Ovary (tissue), 10 donors: ENCODE data around the gene UBA52. TPM values are rescaled to one million over a fixed set of nuclear protein-coding genes. Genes with fewer than 3 reads are reported as not detected.
"Not testable (repeated sequence)": the region's sequence is repeated elsewhere in the genome, so short reads cannot be mapped to it uniquely, and the experiment has no call there.

ENCODE experiments used
- DNase-seq, 5 donors: peaks; one replicate each; pipeline ENCODE4 v3.0.0-alpha.2; 2019 to 2020
- H3K27ac ChIP-seq, 2 donors: fragments of 200-600 bp; one replicate each; pipeline versions ENCODE4 v1.5.1 to v1.8.0; 2019 to 2022
- H3K27me3 ChIP-seq: fragments of 200-600 bp; one replicate; pipeline ENCODE4 v1.8.0; 2022
- H3K36me3 ChIP-seq: fragments of 200-600 bp; sonication (generic); one replicate; pipeline ENCODE4 v1.5.1; 2019
- H3K4me1 ChIP-seq: one replicate; pipeline ENCODE4 v1.8.1; 2013; ENCODE audit warnings: mild to moderate bottlenecking, moderate library complexity; ENCODE audit not compliant: insufficient read depth
- H3K4me3 ChIP-seq: fragments of 200-600 bp; sonication (generic); one replicate; pipeline ENCODE4 v1.5.1; 2017
- H3K9me3 ChIP-seq, 2 donors: fragments of 200-600 bp in 1 of 2; sonication (generic) in 1 of 2; one replicate each; pipeline versions ENCODE4 v1.5.1 to v1.8.1; 2013 to 2019; ENCODE audit warnings: mild to moderate bottlenecking in 1 of 2, moderate library complexity in 1 of 2
- CTCF ChIP-seq, 3 donors: fragments of 450-650 bp in 2 of 3; fragments of 200-600 bp in 1 of 3; IDR thresholded peaks; one replicate each; pipeline versions ENCODE4 v1.5.1 to v1.8.0; 2016 to 2022; ENCODE audit warnings: antibody characterized with exemption in 3 of 3, mild to moderate bottlenecking in 1 of 3
- EP300 ChIP-seq: sonication (generic); formaldehyde crosslinking; IDR thresholded peaks from one replicate; pipeline ENCODE4 v1.6.1; 2017; ENCODE audit warnings: antibody characterized with exemption
- POLR2A ChIP-seq: fragments of 450-650 bp; IDR thresholded peaks from one replicate; pipeline ENCODE4 v1.6.1; 2017; ENCODE audit warnings: antibody characterized with exemption, mild to moderate bottlenecking, moderate library complexity
- WGBS, 3 donors: extraction: QIAGEN DNeasy Blood & Tissue Kit in 1 of 3; methylation state at CpG; one replicate each; pipeline versions ENCODE4 v1.1.5 to v1.1.7; 2013 to 2017; 5-methylcytosine and 5-hydroxymethylcytosine counted together
- intact Hi-C, 4 donors: fragments of 100-400 bp; cut with DNase I; formaldehyde crosslinking; loops; one replicate each; pipeline versions ENCODE4 v1.11.0 to v1.15.1; 2022 to 2023
- long read RNA-seq, 3 donors: library from polyadenylated mRNA in 2 of 3; unstranded in 2 of 3; transcript quantifications; one replicate each; pipeline ENCODE4 v2.0.0 and lab custom pipeline, GENCODE V29; 2021 to 2026
- polyA plus RNA-seq, 2 donors: library from polyadenylated mRNA; stranded (reverse); fragments of 200-250 nt in 1 of 2; fragments of 350-450 nt in 1 of 2; fragmentation: Illumina TruSeq in 1 of 2; extraction: RNeasy Lipid Tissue Mini Kit (QIAGEN cat#74804) in 1 of 2; gene quantifications; one replicate each; pipeline ENCODE4 v1.2.3, GENCODE V29; 2013 to 2014
- total RNA-seq, 7 donors: library from RNA; depleted of rRNA in 2 of 7; stranded (reverse); fragments of >200 nt in 2 of 7; fragmentation: NEBNext Ultra II Directional in 3 of 7; extraction: Animal tissue kit (Norgen Biotek cat#: 25700) in 3 of 7; gene quantifications; one replicate each; pipeline versions ENCODE4 v1.1.0 to v1.2.4, GENCODE V29; 2016 to 2023
- donor health status: DM: no; HTN: no; CAD: no; lungs with moderate emphysema.
- donor health status: DM: no; HTN: no; CAD: no.
- donor health status: Bipolar disorder and iron deficiency.
- donor health status: DM: yes; HTN: yes; CAD: no.
- donor health status: DM: no; HTN: no; CAD: no.
- donor health status: DM: yes; HTN: yes; CAD: no.

Gene UBA52
- 1,000 to 10,000 TPM; 1,269 to 1,882 (median 1,382) TPM for total RNA-seq
- 1,000 to 10,000 TPM; 1,409 to 1,581 TPM for polyA plus RNA-seq
- long read RNA-seq, donor 1, transcript UBA52-201 (5 exons, 572 nt) = major isoform, 97 of 168 reads
- long read RNA-seq, donor 1, transcript UBA52-207 (6 exons, 764 nt) = minor isoform, 8 of 168 reads
- long read RNA-seq, donor 1, transcript UBA52-202 (5 exons, 2,845 nt) = minor isoform, 41 of 168 reads
- long read RNA-seq, donor 1, transcript UBA52-209 (4 exons, 514 nt) = minor isoform, 7 of 168 reads
- long read RNA-seq, donor 1, partial matches to known transcripts = 7 of 168 reads
- long read RNA-seq, donor 1, other reads (novel, unspliced or antisense) = 6 of 168 reads
- long read RNA-seq, donor 2, transcript UBA52-201 (5 exons, 572 nt) = major isoform, 318 of 827 reads
- long read RNA-seq, donor 2, transcript UBA52-209 (4 exons, 514 nt) = minor isoform, 160 of 827 reads
- long read RNA-seq, donor 2, transcript UBA52-202 (5 exons, 2,845 nt) = minor isoform, 162 of 827 reads
- long read RNA-seq, donor 2, partial matches to known transcripts = 83 of 827 reads
- long read RNA-seq, donor 2, other reads (novel, unspliced or antisense) = 95 of 827 reads
- long read RNA-seq, donor 3, transcript UBA52-209 (4 exons, 514 nt) = minor isoform, 23 of 281 reads
- long read RNA-seq, donor 3, transcript UBA52-202 (5 exons, 2,845 nt) = minor isoform, 62 of 281 reads
- long read RNA-seq, donor 3, transcript UBA52-201 (5 exons, 572 nt) = major isoform, 169 of 281 reads
- long read RNA-seq, donor 3, partial matches to known transcripts = 15 of 281 reads
- long read RNA-seq, donor 3, other reads (novel, unspliced or antisense) = 7 of 281 reads

- TF ChIP-seq CTCF (IDR thresholded peaks at IDR 0.05) = no peak
- TF ChIP-seq POLR2A = peak; percentile 96
- Histone ChIP-seq H3K36me3 (no peaks in the 10 kb centered on the region), H3K4me3 (peak within 1 kb of the TSS; percentile 99), H3K27ac (peak within 1 kb of the TSS; percentile 72 to 81), H3K27me3 (no peaks in the 10 kb centered on the region), H3K9me3 (no peaks in the 10 kb centered on the region), H3K4me1 (peaks cover 7% of the 10 kb centered on the region)
- peak; percentile 97 to 99 (median 98) for DNase-seq
- 0 to 1% (median 0%) methylated on average over 74 to 75 of the region's 75 CpGs for WGBS, 3 donors
- intact Hi-C loops = loop anchor here in 3 of 4 donors (10.0 kb wide), 2 partner anchors 107 to 117 kb away; no protein-coding TSS in a partner anchor
Measured at GRCh38 chr19:18571564-18572344, at the start of gene UBA52. Gene UBA52, plus strand, starts transcription at chr19:18571857. Its CDS starts 1,444 bp downstream, at chr19:18573301.

GRCh38 chr19:18522124-18522861 lies 49.4 kb upstream of the UBA52 start:
- Histone ChIP-seq H3K27me3 (no peaks in the 10 kb centered on the region), H3K9me3 (no peaks in the 10 kb centered on the region), H3K4me1 (peaks cover 6% of the 10 kb centered on the region), H3K4me3 (peak overlapping the region; percentile 94), H3K36me3 (no peaks in the 10 kb centered on the region), H3K27ac (peak overlapping the region; percentile 85 to 98)
- intact Hi-C loops = loop anchor here in 1 of 4 donors (5.0 kb wide), 1 partner anchor 55 kb away; no protein-coding TSS in a partner anchor
- TF ChIP-seq EP300 (no peak), POLR2A (peak; percentile 29), CTCF (IDR thresholded peaks at IDR 0.05) (peak in 2 of 3 donors; percentile 13 to 22)
- 1% methylated on average over 48 to 51 of the region's 51 CpGs for WGBS, 3 donors
- DNase-seq = peak; percentile 100

- H3K27ac ChIP-seq, H3K36me3 ChIP-seq, H3K27me3 ChIP-seq, H3K4me3 ChIP-seq, H3K9me3 ChIP-seq, H3K4me1 ChIP-seq: not testable (repeated sequence)
- DNase-seq = peak in 3 of 5 donors; percentile 41 to 58 (median 55)
- intact Hi-C loops = loop anchor here in 1 of 4 donors (5.0 kb wide), 1 partner anchor 56 kb away; no protein-coding TSS in a partner anchor
- 55 to 65% (median 63%) methylated on average over 19 of the region's 19 CpGs for WGBS, 3 donors
Measured at GRCh38 chr19:18522862-18523440, 48.7 kb upstream of the UBA52 start.

GRCh38 chr19:18523841-18524240 lies 47.8 kb upstream of the UBA52 start:
- no peak for TF ChIP-seq EP300
- TF ChIP-seq POLR2A = no peak
- no peak for TF ChIP-seq CTCF (IDR thresholded peaks at IDR 0.05)
- H3K36me3 ChIP-seq = no peaks in the 10 kb centered on the region
- no peak overlapping the region for H3K4me3 ChIP-seq
- intact Hi-C loops = loop anchor here in 1 of 4 donors (5.0 kb wide), 1 partner anchor 57 kb away; no protein-coding TSS in a partner anchor
- no peaks in the 10 kb centered on the region for H3K27me3 ChIP-seq
- no peak overlapping the region for H3K27ac ChIP-seq
- peaks cover 3% of the 10 kb centered on the region for H3K4me1 ChIP-seq
- WGBS, 3 donors = 92 to 94% (median 92%) methylated on average over 9 of the region's 9 CpGs
- no peak for DNase-seq
- no peaks in the 10 kb centered on the region for H3K9me3 ChIP-seq
